Mucosa of rectum (tissue), 2 donors: ENCODE data around the gene ZNF175.

ENCODE experiments used
- H3K27ac ChIP-seq, 2 donors: one replicate each; pipeline ENCODE4 v1.7.0; 2013; ENCODE audit warnings: inconsistent platforms in 2 of 2, low read depth in 2 of 2, low read length in 2 of 2
- H3K27me3 ChIP-seq, 2 donors: one replicate each; pipeline ENCODE4 v1.7.0; 2013; ENCODE audit warnings: low read length in 2 of 2; ENCODE audit not compliant: control insufficient read depth in 2 of 2, insufficient read depth in 2 of 2
- H3K36me3 ChIP-seq, 2 donors: one replicate each; pipeline ENCODE4 v1.7.0; 2013; ENCODE audit warnings: low read length in 2 of 2; ENCODE audit not compliant: control insufficient read depth in 2 of 2, insufficient read depth in 2 of 2
- H3K4me1 ChIP-seq, 2 donors: one replicate each; pipeline ENCODE4 v1.7.0; 2013; ENCODE audit warnings: low read length in 2 of 2, mild to moderate bottlenecking in 1 of 2; ENCODE audit not compliant: control insufficient read depth in 2 of 2, insufficient read depth in 2 of 2
- H3K4me3 ChIP-seq, 2 donors: one replicate each; pipeline ENCODE4 v1.7.0; 2013; ENCODE audit warnings: low read length in 2 of 2
- H3K9ac ChIP-seq, 2 donors: one replicate each; pipeline ENCODE4 v1.7.0; 2013; ENCODE audit warnings: low read length in 2 of 2, low read depth in 1 of 2, mild to moderate bottlenecking in 1 of 2
- H3K9me3 ChIP-seq, 2 donors: one replicate each; pipeline ENCODE4 v1.7.0; 2013; ENCODE audit warnings: low read length in 2 of 2; ENCODE audit not compliant: control insufficient read depth in 2 of 2
- donor health status: healthy.
- donor health status: Normal muscosa, but diverticular disease.

ZNF175 gene

GRCh38 chr19:51589511-51589910 is 18.4 kb downstream of the ZNF175 start:
- peaks cover 19 to 23% of the 10 kb centered on the region in 2 donors for H3K36me3 ChIP-seq
- no peaks in the 10 kb centered on the region for H3K27me3 ChIP-seq
- H3K27ac ChIP-seq, result no peak overlapping the region
- H3K4me3 ChIP-seq, result no peak overlapping the region
- H3K9me3 ChIP-seq, result peaks cover 0 to 15% of the 10 kb centered on the region in 2 donors
- H3K9ac ChIP-seq, result no peak overlapping the region
- peaks cover 11 to 13% of the 10 kb centered on the region in 2 donors for H3K4me1 ChIP-seq

- Histone ChIP-seq H3K4me1 (peaks cover 16 to 18% of the 10 kb centered on the region in 2 donors), H3K27me3 (no peaks in the 10 kb centered on the region), H3K9ac (no peak overlapping the region), H3K9me3 (peaks cover 0 to 15% of the 10 kb centered on the region in 2 donors), H3K4me3 (no peak overlapping the region), H3K36me3 (peaks cover 17 to 19% of the 10 kb centered on the region in 2 donors), H3K27ac (no peak overlapping the region)
These were observed 19.4 kb downstream of the ZNF175 start for GRCh38 chr19:51590441-51590840.

GRCh38 chr19:51592521-51592920 is 21.4 kb downstream of the ZNF175 start:
- Histone ChIP-seq H3K4me1 (peaks cover 16 to 18% of the 10 kb centered on the region in 2 donors), H3K9me3 (peaks cover 0 to 4% of the 10 kb centered on the region in 2 donors), H3K4me3 (no peak overlapping the region), H3K9ac (no peak overlapping the region), H3K27me3 (no peaks in the 10 kb centered on the region), H3K27ac (no peak overlapping the region), H3K36me3 (peaks cover under 1 to 3% of the 10 kb centered on the region in 2 donors)

- Histone ChIP-seq H3K27me3 (no peaks in the 10 kb centered on the region), H3K4me3 (peak overlapping the region; percentile 77 to 90), H3K27ac (peak overlapping the region in 1 of 2 donors; percentile 58), H3K9me3 (no peaks in the 10 kb centered on the region), H3K9ac (peak overlapping the region; percentile 70), H3K4me1 (peaks cover 16 to 18% of the 10 kb centered on the region in 2 donors), H3K36me3 (no peaks in the 10 kb centered on the region)
These were observed 22.2 kb downstream of the ZNF175 start for GRCh38 chr19:51593138-51593890.

- Histone ChIP-seq H3K4me3 (peak overlapping the region; percentile 77 to 90), H3K27ac (peak overlapping the region in 1 of 2 donors; percentile 58), H3K27me3 (no peaks in the 10 kb centered on the region), H3K9ac (peak overlapping the region; percentile 70), H3K9me3 (no peaks in the 10 kb centered on the region), H3K4me1 (peaks cover 16 to 18% of the 10 kb centered on the region in 2 donors), H3K36me3 (no peaks in the 10 kb centered on the region)
These were observed 23.1 kb downstream of the ZNF175 start for GRCh38 chr19:51593969-51594773.

GRCh38 chr19:51594774-51595109 is 23.7 kb downstream of the ZNF175 start:
- peak overlapping the region; percentile 77 to 90 for H3K4me3 ChIP-seq
- H3K27ac ChIP-seq, result no peak overlapping the region
- H3K27me3 ChIP-seq, result no peaks in the 10 kb centered on the region
- H3K9me3 ChIP-seq, result no peaks in the 10 kb centered on the region
- H3K36me3 ChIP-seq, result no peaks in the 10 kb centered on the region
- H3K9ac ChIP-seq, result peak overlapping the region; percentile 58 to 66
- H3K4me1 ChIP-seq, result peaks cover 16 to 18% of the 10 kb centered on the region in 2 donors

GRCh38 chr19:51595190-51596175 is 24.4 kb downstream of the ZNF175 start:
- Histone ChIP-seq H3K9ac (no peak overlapping the region), H3K4me1 (peaks cover 16 to 18% of the 10 kb centered on the region in 2 donors), H3K4me3 (peak overlapping the region; percentile 77 to 90)

GRCh38 chr19:51598159-51598915 is 27.3 kb downstream of the ZNF175 start:
- Histone ChIP-seq H3K9me3 (no peaks in the 10 kb centered on the region), H3K36me3 (no peaks in the 10 kb centered on the region), H3K4me1 (peaks cover 12 to 13% of the 10 kb centered on the region in 2 donors), H3K27me3 (no peaks in the 10 kb centered on the region), H3K4me3 (no peak overlapping the region), H3K9ac (no peak overlapping the region), H3K27ac (no peak overlapping the region)

More at GRCh38 chr19:51595190-51596175, 24.4 kb downstream of the ZNF175 start:
- H3K9me3 ChIP-seq, result no peaks in the 10 kb centered on the region
- H3K27ac ChIP-seq, result no peak overlapping the region
- no peaks in the 10 kb centered on the region for H3K36me3 ChIP-seq
- no peaks in the 10 kb centered on the region for H3K27me3 ChIP-seq

- Histone ChIP-seq H3K4me1 (peaks cover 5 to 6% of the 10 kb centered on the region in 2 donors), H3K27me3 (no peaks in the 10 kb centered on the region), H3K4me3 (no peak overlapping the region), H3K27ac (no peak overlapping the region), H3K9ac (no peak overlapping the region), H3K9me3 (no peaks in the 10 kb centered on the region), H3K36me3 (no peaks in the 10 kb centered on the region)
These were observed 28.0 kb downstream of the ZNF175 start for GRCh38 chr19:51599084-51599483.
